HG02623 (cell line): Measurements from ENCODE around the gene CADPS.

Source experiments
- ATAC-seq: cut with Tn5 transposase; IDR thresholded peaks from one replicate; pipeline ENCODE4 v1.9.1; 2021; ENCODE audit warnings: moderate library complexity; ENCODE audit not compliant: unreplicated experiment

The CADPS gene

GRCh38 chr3:62757045-62757444, 118.2 kb downstream of the CADPS start:
- no peak for ATAC-seq

GRCh38 chr3:62755285-62755684, 119.9 kb downstream of the CADPS start:
- ATAC-seq, result no peak

- no peak for ATAC-seq
Observed at GRCh38 chr3:62749657-62750056, 125.6 kb downstream of the CADPS start.

GRCh38 chr3:62749130-62749529, 126.1 kb downstream of the CADPS start:
- no peak for ATAC-seq

- no peak for ATAC-seq
Observed at GRCh38 chr3:62737449-62737848, 137.8 kb downstream of the CADPS start.

GRCh38 chr3:62735510-62735909, 139.7 kb downstream of the CADPS start:
- ATAC-seq, result no peak

GRCh38 chr3:62732183-62732904, 142.9 kb downstream of the CADPS start:
- ATAC-seq, result no peak

- no peak for ATAC-seq
Observed at GRCh38 chr3:62727981-62728380, 147.2 kb downstream of the CADPS start.

GRCh38 chr3:62727536-62727935, 147.7 kb downstream of the CADPS start:
- ATAC-seq, result no peak

- no peak for ATAC-seq
Observed at GRCh38 chr3:62724503-62724902, 150.7 kb downstream of the CADPS start.

GRCh38 chr3:62723914-62724217, 151.3 kb downstream of the CADPS start:
- no peak for ATAC-seq

- ATAC-seq, result no peak
Observed at GRCh38 chr3:62723166-62723913, 151.9 kb downstream of the CADPS start.

GRCh38 chr3:62722344-62722743, 152.9 kb downstream of the CADPS start:
- no peak for ATAC-seq

GRCh38 chr3:62718515-62719320, 156.5 kb downstream of the CADPS start:
- no peak for ATAC-seq

- no peak for ATAC-seq
Observed at GRCh38 chr3:62718011-62718410, 157.2 kb downstream of the CADPS start.

GRCh38 chr3:62712746-62713145, 162.5 kb downstream of the CADPS start:
- no peak for ATAC-seq

- no peak for ATAC-seq
Observed at GRCh38 chr3:62710751-62711150, 164.5 kb downstream of the CADPS start.

- ATAC-seq, result no peak
Observed at GRCh38 chr3:62708638-62709373, 166.4 kb downstream of the CADPS start.

GRCh38 chr3:62705721-62706120, 169.5 kb downstream of the CADPS start:
- no peak for ATAC-seq

GRCh38 chr3:62703451-62704167, 171.6 kb downstream of the CADPS start:
- ATAC-seq, result no peak
